Liver (tissue), 9 donors: ENCODE measurements around the gene TCOF1. TPM values are rescaled to one million over a fixed set of nuclear protein-coding genes. Genes with fewer than 3 reads are reported as not detected.

Experiments
- DNase-seq: peaks from one replicate; pipeline ENCODE4 v3.0.0-alpha.2; 2017; ENCODE audit warnings: low spot score
- H3K27ac ChIP-seq, 2 donors: one replicate each; pipeline ENCODE4 v1.7.0; 2013; ENCODE audit warnings: inconsistent platforms in 2 of 2, low read length in 2 of 2, control low read depth in 1 of 2, low read depth in 1 of 2, mild to moderate bottlenecking in 1 of 2
- H3K27me3 ChIP-seq, 4 donors: one replicate each; pipeline versions ENCODE4 v1.6.1 to v1.7.0; 2013; ENCODE audit warnings: low read length in 3 of 4, inconsistent platforms in 1 of 4, mild to moderate bottlenecking in 1 of 4, moderate library complexity in 1 of 4; ENCODE audit not compliant: control insufficient read depth in 4 of 4, insufficient read depth in 4 of 4
- H3K36me3 ChIP-seq, 4 donors: one replicate each; pipeline versions ENCODE4 v1.6.1 to v1.7.0; 2013; ENCODE audit warnings: low read length in 3 of 4, mild to moderate bottlenecking in 3 of 4, low read depth in 1 of 4, moderate library complexity in 1 of 4; ENCODE audit not compliant: control insufficient read depth in 4 of 4, insufficient read depth in 3 of 4
- H3K4me1 ChIP-seq, 4 donors: one replicate each; pipeline versions ENCODE4 v1.6.1 to v1.7.0; 2013; ENCODE audit warnings: low read length in 3 of 4, mild to moderate bottlenecking in 3 of 4, moderate library complexity in 1 of 4; ENCODE audit not compliant: control insufficient read depth in 4 of 4, insufficient read depth in 4 of 4
- H3K4me3 ChIP-seq, 3 donors: one replicate each; pipeline versions ENCODE4 v1.6.1 to v1.7.0; 2013; ENCODE audit warnings: low read length in 3 of 3, control low read depth in 1 of 3, low read depth in 1 of 3, mild to moderate bottlenecking in 1 of 3
- H3K9ac ChIP-seq, 2 donors: one replicate each; pipeline ENCODE4 v1.7.0; 2013; ENCODE audit warnings: low read length in 2 of 2, mild to moderate bottlenecking in 2 of 2, moderate library complexity in 2 of 2, control low read depth in 1 of 2, low read depth in 1 of 2
- H3K9me3 ChIP-seq, 4 donors: one replicate each; pipeline versions ENCODE4 v1.6.1 to v1.7.0; 2013; ENCODE audit warnings: low read length in 3 of 4; ENCODE audit not compliant: control insufficient read depth in 4 of 4
- EGR1 ChIP-seq, 2 donors: IDR thresholded peaks; 2 replicates each; pipeline ENCODE4 v1.6.1; 2016 to 2018; ENCODE audit warnings: antibody characterized with exemption in 2 of 2, low read depth in 2 of 2
- FOXA1 ChIP-seq: IDR thresholded peaks from 2 replicates; pipeline ENCODE4 v1.6.1; 2016; ENCODE audit warnings: antibody characterized with exemption
- FOXA2 ChIP-seq: IDR thresholded peaks from 2 replicates; pipeline ENCODE4 v1.6.1; 2016; ENCODE audit warnings: antibody characterized with exemption
- GABPA ChIP-seq, 2 donors: IDR thresholded peaks in 1 of 2; conservative IDR thresholded peaks in 1 of 2; 2 replicates each; pipeline ENCODE4 v1.6.1; 2016; ENCODE audit warnings: antibody characterized with exemption in 2 of 2, mild to moderate bottlenecking in 1 of 2, moderate library complexity in 1 of 2
- HNF4A ChIP-seq, 2 donors: conservative IDR thresholded peaks; 2 replicates each; pipeline ENCODE4 v1.6.1; 2016; ENCODE audit warnings: antibody characterized with exemption in 2 of 2, mild to moderate bottlenecking in 2 of 2
- HNF4G ChIP-seq: IDR thresholded peaks from 2 replicates; pipeline ENCODE4 v1.6.1; 2016; ENCODE audit warnings: antibody characterized with exemption
- JUND ChIP-seq, 2 donors: IDR thresholded peaks; 2 replicates each; pipeline ENCODE4 v1.6.1; 2016; ENCODE audit warnings: antibody characterized with exemption in 2 of 2
- MAX ChIP-seq: IDR thresholded peaks from 2 replicates; pipeline ENCODE4 v1.6.1; 2016; ENCODE audit warnings: antibody characterized with exemption
- NR2F2 ChIP-seq: IDR thresholded peaks from 2 replicates; pipeline ENCODE4 v1.6.1; 2016; ENCODE audit warnings: antibody characterized with exemption
- SP1 ChIP-seq: IDR thresholded peaks from 2 replicates; pipeline ENCODE4 v1.6.1; 2018; ENCODE audit warnings: antibody characterized with exemption, mild to moderate bottlenecking
- YY1 ChIP-seq: IDR thresholded peaks from 2 replicates; pipeline ENCODE4 v1.6.1; 2016; ENCODE audit warnings: antibody characterized with exemption, mild to moderate bottlenecking
- WGBS: extraction: QIAGEN DNeasy Blood & Tissue Kit; methylation state at CpG from one replicate; pipeline ENCODE4 v1.1.7; 2013; 5-methylcytosine and 5-hydroxymethylcytosine counted together
- polyA plus RNA-seq, 2 donors: library from polyadenylated mRNA; stranded (reverse) in 1 of 2; unstranded in 1 of 2; fragments of 200-250 nt in 1 of 2; fragments of >200 nt in 1 of 2; fragmentation: Nextera tagmentation in 1 of 2; extraction: Ambion mirVana in 1 of 2; gene quantifications; one replicate each; pipeline versions ENCODE4 v1.2.1 to v1.2.3, GENCODE V29; 2013 to 2015
- total RNA-seq, 2 donors: library from RNA; depleted of rRNA; stranded (reverse); fragments of >200 nt; gene quantifications; one replicate each; pipeline ENCODE4 v1.2.3, GENCODE V29; 2014
- TF ChIP-seq, protein P1 (sequence below): IDR thresholded peaks from 2 replicates; pipeline ENCODE4 v1.6.1; 2016; ENCODE audit warnings: antibody characterized with exemption
- TF ChIP-seq, protein P2 (sequence below): IDR thresholded peaks from 2 replicates; pipeline ENCODE4 v1.6.1; 2016; ENCODE audit warnings: antibody characterized with exemption
- donor health status: healthy.
- donor health status: healthy.
- donor health status: healthy.
- donor health status: healthy.
- donor health status: healthy.

The TCOF1 gene
- total and polyA plus RNA-seq, 4 donors: 3.2 to 8.5 (median 6.4) TPM

DNA sequence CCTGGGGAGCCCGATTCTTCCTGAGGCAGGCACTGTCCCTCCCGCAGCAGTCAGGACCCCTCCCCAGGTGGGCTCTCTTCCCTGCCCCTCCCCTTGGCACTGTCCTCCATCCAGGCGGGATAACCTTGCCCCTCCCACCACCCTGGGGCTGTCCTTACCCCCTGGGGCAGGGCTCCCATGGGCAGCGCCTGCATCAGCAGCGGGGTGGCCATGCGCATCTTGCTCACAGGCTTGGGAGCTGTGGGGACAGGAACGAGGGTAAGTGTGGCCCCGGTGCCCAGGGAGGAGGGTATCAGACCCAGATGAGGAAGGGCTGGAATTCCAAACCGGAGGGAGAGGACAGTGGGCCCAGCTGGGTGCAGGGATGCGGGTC is 49.2 kb downstream of the TCOF1 start (continued):
- TF ChIP-seq GABPA (IDR thresholded peaks at IDR 0.05 in 1 of 2, conservative IDR thresholded peaks at IDR 0.05 in 1 of 2): no peak
- TF ChIP-seq HNF4A (conservative IDR thresholded peaks at IDR 0.05): no peak
- TF ChIP-seq, protein P1, sequence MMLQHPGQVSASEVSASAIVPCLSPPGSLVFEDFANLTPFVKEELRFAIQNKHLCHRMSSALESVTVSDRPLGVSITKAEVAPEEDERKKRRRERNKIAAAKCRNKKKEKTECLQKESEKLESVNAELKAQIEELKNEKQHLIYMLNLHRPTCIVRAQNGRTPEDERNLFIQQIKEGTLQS: no peak
- TF ChIP-seq EGR1 (IDR thresholded peaks at IDR 0.05; ENCODE audit: low read depth in 2 of 2): no peak
- TF ChIP-seq FOXA2: no peak
- no peak for TF ChIP-seq NR2F2
- TF ChIP-seq, protein P2, sequence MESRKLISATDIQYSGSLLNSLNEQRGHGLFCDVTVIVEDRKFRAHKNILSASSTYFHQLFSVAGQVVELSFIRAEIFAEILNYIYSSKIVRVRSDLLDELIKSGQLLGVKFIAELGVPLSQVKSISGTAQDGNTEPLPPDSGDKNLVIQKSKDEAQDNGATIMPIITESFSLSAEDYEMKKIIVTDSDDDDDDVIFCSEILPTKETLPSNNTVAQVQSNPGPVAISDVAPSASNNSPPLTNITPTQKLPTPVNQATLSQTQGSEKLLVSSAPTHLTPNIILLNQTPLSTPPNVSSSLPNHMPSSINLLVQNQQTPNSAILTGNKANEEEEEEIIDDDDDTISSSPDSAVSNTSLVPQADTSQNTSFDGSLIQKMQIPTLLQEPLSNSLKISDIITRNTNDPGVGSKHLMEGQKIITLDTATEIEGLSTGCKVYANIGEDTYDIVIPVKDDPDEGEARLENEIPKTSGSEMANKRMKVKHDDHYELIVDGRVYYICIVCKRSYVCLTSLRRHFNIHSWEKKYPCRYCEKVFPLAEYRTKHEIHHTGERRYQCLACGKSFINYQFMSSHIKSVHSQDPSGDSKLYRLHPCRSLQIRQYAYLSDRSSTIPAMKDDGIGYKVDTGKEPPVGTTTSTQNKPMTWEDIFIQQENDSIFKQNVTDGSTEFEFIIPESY: no peak

GRCh38 chr5:150407096-150407720 is 49.7 kb downstream of the TCOF1 start:
- Histone ChIP-seq H3K27ac (no peak overlapping the region), H3K27me3 (no peaks in the 10 kb centered on the region), H3K4me3 (no peak overlapping the region), H3K9ac (no peak overlapping the region), H3K9me3 (no peaks in the 10 kb centered on the region), H3K36me3 (peaks cover 0 to 15% (median 8%) of the 10 kb centered on the region in 4 donors), H3K4me1 (peaks cover 0 to 27% (median 13%) of the 10 kb centered on the region in 4 donors)
- DNase-seq: no peak
- TF ChIP-seq YY1 (no peak), HNF4G (no peak), JUND (IDR thresholded peaks at IDR 0.05) (no peak), MAX (no peak), NR2F2 (no peak)
- TF ChIP-seq, protein P2: no peak
- 79% methylated on average over 13 of the region's 13 CpGs for WGBS

DNA sequence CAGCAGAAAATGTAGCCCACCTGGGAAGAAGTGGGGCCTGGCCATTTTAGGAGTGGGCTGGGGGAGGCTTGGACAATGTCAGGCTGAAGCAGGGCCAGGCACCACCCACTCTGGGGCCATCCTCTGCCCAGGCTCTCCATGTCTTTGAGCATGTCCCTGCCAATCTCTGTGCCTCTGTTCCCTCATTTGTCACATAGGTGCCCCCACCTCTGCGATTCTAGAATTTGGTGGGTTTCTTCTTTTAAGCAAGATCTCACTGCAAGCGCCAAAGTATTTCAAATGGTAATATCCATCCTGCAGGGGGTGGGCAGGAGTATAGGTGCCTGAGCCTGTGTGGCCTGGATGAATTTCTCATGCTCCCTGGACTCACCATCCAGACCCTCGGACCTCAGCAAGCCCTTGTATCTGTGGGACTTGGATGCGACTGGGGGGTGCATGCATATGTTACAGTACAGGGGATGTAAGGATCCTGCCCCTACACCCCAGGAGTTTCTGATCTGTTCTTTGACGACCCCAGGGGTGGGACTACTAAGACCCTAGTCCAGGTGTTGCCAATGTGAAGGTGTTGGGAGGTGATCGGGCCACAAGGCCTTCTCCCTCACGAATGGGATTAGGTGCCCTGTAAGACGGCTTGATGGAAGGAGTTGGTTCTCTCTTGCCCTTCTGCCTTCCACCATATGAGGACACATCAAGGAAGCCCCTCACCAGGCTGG is 50.9 kb downstream of the TCOF1 start:
- no peak overlapping the region for H3K27ac ChIP-seq
- peaks cover 0 to 29% (median 15%) of the 10 kb centered on the region in 4 donors for H3K4me1 ChIP-seq
- peaks cover 0 to 4% (median 3%) of the 10 kb centered on the region in 4 donors for H3K36me3 ChIP-seq
- 91% methylated on average over 8 of the region's 8 CpGs for WGBS
- H3K27me3 ChIP-seq: no peaks in the 10 kb centered on the region
- TF ChIP-seq, protein P1: no peak
- no peak for TF ChIP-seq YY1
- TF ChIP-seq HNF4A (conservative IDR thresholded peaks at IDR 0.05): no peak
- no peak for TF ChIP-seq FOXA1
- TF ChIP-seq NR2F2: no peak
- no peak for TF ChIP-seq JUND (IDR thresholded peaks at IDR 0.05)
- no peak for TF ChIP-seq SP1
- no peak for TF ChIP-seq MAX
- TF ChIP-seq FOXA2: no peak
- no peak for TF ChIP-seq GABPA (IDR thresholded peaks at IDR 0.05 in 1 of 2, conservative IDR thresholded peaks at IDR 0.05 in 1 of 2)
- H3K9ac ChIP-seq: no peak overlapping the region
- DNase-seq: no peak
- no peak overlapping the region for H3K4me3 ChIP-seq
- no peaks in the 10 kb centered on the region for H3K9me3 ChIP-seq
